Measurements from ENCODE around the gene SLITRK2.

- TF ChIP-seq CTCF (IDR thresholded peaks at IDR 0.05) (no peak), ZFX (IDR thresholded peaks at IDR 0.05; ENCODE audit: borderline replicate concordance) (no peak)
These were observed 4.5 kb upstream of the SLITRK2 start for GRCh38 chrX:145813081-145813480.

All from 22Rv1 (cell line).